HS-5 (cell line): ENCODE results near the gene ZNF26.
A peak's percentile ranks its signal among the peaks of the same experiment; 100 is the strongest.
"Not testable (repeated sequence)": the region's sequence is repeated elsewhere in the genome, so short reads cannot be mapped to it uniquely, and the experiment has no call there.

Experiments used
- DNase-seq: peaks from one replicate; pipeline ENCODE4 v3.0.0-alpha.2; 2012; ENCODE audit warnings: low read depth

ZNF26 gene, protein sequence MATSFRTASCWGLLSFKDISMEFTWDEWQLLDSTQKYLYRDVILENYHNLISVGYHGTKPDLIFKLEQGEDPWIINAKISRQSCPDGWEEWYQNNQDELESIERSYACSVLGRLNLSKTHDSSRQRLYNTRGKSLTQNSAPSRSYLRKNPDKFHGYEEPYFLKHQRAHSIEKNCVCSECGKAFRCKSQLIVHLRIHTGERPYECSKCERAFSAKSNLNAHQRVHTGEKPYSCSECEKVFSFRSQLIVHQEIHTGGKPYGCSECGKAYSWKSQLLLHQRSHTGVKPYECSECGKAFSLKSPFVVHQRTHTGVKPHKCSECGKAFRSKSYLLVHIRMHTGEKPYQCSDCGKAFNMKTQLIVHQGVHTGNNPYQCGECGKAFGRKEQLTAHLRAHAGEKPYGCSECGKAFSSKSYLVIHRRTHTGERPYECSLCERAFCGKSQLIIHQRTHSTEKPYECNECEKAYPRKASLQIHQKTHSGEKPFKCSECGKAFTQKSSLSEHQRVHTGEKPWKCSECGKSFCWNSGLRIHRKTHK

DNA sequence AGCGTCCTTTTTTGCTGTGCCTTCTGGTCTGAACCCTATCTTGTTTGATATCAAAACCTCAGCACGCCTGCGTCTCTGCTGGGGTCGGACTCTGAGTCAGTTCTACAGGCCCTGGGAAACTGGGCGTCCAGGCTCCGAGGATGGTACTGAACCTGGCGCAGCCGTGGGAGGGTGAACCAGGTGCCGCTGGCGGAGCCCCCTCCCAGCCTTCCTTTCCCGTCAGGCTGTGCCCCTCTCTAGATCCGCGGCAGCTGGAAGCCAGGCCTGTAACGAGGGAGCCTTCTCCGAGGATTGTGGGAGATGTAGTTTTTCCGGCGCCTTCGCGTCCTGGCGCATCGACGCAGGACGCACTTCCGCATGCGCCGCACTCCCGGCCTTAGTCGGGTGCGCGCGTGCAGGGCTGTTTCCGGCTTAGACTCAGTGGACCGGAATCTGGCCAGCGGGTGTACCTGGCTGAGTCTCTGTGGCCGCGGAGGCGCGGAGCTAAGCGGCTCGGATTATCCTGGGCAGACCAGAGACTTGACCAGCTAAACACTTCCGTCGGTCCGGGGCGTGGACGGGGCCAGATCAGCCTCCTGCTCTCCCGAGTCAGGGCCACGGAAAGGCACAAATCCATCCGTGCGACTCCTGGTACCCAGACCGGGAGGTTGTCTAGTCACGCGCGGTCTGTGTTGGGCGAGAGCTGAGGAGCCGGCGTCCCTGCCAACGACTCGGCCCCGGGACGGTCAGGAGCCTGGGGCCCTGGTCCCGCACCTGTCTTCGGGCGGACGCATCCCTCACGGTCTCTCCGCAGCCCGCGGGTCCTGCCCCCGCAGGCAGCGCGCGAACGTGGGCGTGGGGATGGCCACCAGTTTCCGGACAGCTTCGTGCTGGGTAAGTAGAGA, at the start of gene ZNF26:
ZNF26 (plus strand) TSS at position 367 of the 884 bp plus-strand sequence; CDS start at position 841, 474 bp downstream.
- peak; percentile 73 for DNase-seq

DNA sequence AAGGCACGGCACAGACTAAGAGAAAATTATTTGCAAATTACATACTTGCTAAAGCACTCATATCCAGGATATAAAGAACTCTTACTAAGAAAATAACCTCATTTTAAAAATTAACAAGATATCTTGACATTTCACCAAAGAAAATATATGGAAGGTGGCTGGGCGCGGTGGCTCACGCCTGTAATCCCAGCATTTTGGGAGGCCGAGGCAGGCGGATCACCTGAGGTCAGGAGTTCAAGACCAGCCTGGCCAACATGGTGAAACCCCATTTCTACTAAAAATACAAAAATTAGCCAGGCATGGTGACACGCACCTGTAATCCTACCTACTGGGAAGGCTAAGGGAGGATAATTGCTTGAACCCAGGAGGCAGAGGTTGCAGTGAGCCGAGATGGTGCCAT, 49.2 kb upstream of the ZNF26 start:
- not testable (repeated sequence) for DNase-seq

DNA sequence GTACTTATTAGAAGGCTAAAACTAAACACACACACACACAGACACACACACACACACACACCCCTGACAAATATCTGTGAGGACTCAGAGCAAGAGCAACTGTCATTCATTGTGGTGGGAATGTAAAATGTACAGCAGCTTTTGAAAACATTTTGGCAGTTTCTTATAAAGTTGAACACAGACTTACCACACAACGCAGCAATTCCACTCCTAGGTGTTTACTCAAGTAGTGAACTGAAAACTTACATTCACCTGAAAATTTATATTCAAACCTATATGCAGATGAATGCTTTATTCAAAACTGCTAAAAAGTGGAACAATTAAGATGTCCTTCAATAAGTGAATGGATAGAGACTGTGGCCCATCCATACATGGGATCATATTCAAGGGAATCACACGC, 48.7 kb upstream of the ZNF26 start:
- DNase-seq = no peak

DNA sequence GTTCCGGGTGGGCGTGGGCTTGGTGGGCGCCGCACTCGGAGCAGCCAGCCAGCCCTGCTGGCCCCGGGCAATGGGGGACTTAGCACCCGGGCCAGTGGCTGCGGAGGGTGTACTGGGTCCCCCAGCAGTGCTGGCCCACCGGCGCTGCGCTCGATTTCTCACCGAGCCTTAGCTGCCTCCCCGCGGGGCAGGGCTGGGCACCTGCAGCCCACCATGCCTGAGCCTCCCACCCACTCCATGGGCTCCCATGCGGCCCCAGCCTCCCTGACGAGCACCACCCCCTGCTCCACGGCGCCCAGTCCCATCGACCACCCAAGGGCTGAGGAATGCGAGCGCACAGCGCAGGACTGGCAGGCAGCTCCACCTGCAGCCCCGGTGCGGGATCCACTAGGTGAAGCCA, 47.4 kb upstream of the ZNF26 start:
- DNase-seq = not testable (repeated sequence)

DNA sequence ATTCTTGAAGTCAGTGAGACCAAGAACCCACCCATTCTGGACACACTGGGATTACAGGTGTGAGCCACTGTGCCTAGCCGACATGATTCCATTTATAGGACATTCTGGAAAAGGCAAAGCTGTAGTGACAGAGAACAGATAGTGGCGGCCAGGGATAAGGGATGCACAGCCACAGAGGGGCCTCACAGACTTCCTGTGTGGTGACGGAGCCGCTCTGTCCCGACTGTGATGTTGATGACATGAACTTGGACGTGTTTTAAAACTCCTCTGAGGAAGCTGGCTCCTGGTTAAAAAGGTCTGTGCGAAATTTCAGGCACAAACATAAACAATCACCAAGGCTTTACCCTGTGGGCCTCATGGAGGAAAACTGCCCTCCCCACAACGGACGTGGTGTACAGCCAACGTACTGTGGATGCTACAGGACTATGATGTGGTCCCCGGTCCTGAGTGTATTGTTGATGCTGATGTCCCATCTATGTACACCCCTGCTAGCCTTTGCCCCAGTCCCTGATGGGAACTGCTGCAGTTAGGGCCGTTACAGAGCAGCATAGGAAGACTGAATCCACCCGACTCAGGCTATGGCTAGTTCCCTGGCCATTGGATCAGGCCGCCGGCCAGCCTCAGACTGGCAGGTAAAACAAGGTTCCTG, 46.0 kb upstream of the ZNF26 start:
- no peak for DNase-seq

DNA sequence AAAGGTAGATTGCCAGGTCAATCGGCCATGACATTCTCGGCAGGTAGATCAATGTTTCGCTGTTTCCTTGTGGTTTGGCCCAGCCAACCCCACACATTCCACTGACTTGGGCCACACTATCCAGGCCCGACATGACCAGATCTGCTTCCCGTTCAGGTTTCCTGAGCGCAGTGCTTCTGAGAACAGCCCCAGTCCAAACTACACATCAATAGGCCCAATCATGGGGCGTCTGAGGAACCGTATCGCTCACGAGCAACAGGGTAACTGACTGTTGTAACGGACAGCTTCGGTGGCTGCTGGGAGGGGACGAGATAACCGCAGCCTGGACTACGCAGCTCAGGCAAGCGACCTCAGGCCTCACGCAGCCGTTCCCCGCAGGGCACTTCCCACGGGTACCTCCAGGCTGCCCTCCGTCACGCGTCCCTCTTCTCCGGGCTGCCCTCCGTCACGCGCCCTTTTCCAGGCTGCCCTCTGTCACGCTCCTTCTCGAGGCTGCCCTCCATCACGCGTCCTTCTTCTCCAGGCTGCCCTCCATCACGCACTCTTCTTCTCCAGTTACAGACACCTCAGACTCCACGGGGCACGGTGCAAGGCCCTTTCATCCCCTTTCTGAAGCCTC, 44.7 kb upstream of the ZNF26 start:
- no peak for DNase-seq

DNA sequence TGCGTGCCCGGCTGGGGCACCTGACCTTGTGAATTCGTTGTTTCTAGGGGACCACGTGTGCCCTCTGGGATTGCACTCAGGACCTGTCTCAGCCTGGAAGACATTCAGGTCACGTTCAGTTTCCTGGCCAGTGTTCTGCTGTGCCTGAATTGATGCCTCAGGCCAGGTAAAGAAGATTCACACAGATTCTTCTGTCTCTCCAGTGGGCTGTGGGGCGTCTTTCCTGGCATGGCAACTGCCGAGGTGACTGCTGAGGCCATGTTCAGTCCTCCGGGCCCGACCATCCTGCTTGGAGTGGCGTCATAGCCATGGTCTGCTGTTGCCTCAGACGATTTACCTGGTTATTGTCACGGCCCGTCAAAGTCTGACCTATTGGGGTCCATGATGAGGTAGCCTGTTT, 43.6 kb upstream of the ZNF26 start:
- DNase-seq = no peak

DNA sequence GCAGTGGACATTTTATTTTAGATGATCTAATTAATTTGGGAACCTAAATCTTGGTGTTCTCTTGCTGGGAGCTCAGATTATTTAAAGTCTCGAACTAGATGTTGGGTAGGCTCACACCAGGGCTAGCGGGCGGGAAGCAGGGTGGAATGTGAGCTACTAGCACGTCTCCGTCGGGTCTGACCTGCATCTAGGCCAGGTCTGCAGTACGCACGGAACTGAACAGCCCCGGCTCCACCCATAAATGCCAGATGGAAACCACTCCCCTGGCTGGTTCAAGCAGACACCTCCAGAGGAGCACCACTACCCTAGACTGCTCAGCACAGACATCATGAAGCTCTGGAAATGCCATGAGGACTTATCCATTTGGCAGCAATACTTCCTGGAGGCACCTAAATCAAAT, 40.4 kb upstream of the ZNF26 start:
- no peak for DNase-seq

DNA sequence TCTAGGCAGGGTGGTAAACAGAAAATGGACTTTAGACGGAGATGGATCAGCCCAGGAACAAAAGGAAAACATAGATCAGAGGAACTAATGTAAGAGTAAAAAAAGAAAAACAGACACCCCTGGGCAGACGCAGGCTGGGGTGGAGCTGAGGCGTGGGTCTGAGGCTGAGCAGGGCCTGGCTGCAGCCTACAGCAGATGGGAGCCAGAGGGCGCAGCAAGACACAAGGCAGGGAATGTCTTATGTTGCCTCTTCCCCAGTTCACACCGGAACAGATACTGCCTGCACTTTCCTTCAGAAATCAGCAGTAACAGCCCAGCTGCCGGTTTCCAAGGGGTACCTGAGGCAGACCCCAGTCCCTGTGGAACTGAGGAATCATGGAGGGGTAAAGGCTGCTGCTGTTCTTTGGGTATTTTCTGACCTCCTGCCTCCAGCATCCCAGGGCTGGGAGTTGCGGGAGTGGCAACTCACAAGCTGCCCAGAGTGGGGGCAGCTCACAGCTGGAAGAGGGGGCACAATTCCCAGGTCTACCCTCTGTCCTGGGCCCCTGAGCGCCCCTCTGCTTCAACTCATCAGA, 39.8 kb upstream of the ZNF26 start:
- DNase-seq = no peak

DNA sequence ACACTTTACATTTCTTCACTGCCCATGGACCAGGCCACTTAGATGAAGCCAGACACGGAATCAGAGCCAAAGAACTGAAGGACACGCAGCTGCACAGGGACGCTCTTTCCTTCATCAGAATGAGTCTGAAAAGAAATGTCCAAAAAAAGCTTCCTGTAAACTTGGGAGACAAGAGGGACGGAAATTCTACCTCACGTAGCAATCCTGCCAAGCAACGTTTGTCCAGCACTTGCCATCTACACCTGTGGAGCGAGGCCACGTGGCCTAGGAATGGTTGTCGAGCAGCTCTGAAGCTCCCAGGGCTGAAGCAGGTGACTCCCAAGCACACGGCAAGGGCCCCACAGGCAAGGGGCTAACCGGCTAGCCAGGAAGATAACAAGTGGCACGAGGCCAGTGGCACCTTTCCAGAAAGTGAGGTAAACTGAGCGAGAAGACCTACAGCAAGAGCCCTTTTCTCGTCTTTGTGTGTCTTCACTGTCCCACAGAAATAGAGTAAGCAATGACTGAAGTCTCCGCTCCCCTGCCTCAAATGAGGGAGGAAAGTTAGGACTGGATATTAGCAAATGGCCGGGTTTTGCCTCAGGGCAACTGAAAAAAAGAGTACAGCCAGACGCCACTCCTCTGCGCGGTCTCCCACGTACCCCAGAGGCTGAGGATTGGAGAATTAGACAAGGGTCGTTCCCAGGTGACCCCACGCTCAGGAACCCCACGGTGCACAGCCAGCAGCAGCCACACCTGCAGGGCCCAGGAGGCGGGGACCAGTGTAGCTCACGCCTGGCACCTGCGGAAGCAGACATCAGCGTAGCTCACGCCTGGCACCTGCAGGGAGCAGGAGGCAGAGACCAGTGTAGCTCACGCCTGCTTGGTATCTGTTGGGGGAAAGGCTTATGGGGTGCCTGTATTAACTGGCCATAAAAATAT, 37.8 kb upstream of the ZNF26 start:
- no peak for DNase-seq

DNA sequence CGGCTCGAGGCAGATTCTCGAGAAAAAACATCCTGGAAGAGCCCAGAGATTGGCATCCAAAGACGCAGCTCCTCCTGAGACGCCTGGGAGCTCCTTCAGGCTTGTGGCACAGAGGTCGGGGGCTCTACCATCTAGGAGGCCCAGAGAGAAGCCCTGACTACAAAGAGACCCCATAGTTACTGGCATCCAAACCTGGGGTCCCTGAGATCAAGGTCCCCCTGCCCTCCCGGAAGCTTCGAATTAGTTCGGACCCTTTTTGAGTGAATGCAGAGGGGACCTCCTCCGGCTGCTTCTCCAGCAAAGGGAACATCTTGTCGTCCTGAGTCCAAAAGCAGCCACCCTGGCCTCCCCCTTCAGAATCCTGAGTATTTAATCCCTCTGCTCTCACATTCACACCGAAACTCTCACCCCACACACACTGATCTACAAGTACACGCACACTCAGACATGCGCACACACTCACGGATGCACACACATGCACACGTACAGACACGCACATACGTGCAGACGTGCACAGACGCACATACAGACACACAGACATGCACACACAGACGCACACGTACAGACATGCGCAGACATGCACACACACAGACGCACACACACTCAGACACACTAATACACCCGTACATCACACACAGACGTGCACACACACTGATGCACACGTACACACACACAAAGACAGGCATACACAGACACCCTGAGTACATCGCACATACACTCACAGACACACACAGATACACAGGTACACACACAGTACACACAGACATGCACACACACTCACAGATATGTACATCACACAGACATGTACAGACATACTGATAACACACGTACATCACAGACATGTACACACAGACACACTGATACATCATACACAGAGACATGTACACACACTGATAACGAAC, 36.0 kb upstream of the ZNF26 start:
- DNase-seq = no peak

DNA sequence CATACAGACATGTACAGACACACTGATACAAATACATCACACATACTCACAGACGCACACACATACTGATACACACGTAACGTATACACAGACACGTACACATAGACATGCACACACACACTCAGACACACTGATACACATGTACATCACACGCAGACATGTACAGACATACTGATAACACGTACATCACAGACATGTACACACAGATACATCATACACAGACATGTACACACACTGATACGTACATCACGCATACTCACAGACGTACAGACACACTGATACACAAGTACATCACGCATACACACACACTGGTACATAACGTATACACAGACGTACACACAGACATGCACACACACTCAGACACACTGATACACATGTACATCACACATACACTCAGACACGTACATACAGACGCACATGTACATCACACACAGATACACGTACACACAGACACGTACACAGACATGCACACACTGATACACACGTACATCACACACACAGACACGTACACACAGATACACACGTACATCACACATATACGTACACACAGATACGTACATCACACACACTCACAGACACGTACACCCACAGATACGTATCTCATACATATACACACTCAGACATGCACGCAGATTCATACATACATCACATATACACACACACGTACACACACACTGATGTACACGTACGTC, 35.2 kb upstream of the ZNF26 start:
- DNase-seq = no peak

DNA sequence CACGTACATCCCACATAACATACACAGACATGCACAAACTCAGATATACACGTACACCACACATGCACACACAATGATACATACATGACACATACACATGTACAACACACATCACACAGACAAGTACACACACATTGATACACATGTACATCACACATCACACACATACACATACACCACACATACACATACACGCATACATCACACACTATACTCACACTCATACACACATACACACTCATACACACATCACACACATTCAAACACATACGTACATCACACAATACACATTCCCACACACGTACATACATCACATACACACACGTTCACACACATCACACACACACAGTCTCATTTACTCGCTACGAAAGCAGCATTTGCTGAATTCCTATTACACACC, 34.5 kb upstream of the ZNF26 start:
- no peak for DNase-seq

DNA sequence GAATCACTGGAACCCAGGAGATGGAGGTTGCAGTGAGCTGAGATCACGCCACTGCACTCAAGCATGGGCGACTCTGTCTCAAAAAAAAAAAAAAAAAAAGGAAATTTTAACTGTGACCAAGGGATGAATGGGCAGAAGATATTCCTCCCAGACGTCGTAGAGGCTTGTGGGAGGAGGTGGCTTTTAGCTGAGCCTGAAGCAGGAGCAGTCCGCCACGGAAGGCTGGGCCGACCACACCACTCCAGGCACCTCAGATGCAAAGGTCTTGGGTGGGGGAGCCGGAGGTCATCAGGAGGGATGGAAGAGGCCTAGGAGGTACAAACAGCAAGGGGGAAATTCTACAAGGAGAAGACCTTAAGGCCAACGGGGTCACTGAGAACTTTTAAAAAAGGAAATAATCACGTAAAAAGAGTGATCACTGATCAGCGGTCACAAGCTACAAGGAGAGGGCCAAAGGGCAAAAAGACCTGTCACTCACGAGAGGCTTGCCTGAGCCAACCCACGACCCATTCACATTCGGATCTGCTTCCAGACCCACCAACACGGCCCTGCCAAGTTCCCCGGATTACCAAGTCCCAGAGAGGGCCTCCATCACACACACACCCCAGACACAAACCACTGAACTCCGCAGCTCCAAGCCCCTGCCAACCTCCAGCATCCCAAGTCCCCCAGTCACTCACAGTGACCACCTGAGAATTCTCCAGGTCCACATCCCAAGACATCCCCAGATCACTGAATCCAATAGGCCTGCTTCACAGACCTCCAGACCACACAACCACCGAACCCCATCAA, 33.6 kb upstream of the ZNF26 start:
- DNase-seq = no peak

DNA sequence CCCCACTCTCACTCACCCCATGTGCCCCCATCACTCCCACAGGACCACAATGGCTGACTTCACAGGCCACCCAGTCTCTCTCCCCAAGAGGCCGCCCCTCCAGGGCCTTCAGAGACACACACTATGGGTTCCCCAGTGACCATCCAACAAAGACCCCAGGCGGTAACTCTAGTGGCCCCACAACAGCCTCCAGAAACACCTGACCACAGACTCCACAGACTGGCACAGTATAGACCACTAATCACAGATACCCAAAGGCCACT, 33.1 kb upstream of the ZNF26 start:
- no peak for DNase-seq

DNA sequence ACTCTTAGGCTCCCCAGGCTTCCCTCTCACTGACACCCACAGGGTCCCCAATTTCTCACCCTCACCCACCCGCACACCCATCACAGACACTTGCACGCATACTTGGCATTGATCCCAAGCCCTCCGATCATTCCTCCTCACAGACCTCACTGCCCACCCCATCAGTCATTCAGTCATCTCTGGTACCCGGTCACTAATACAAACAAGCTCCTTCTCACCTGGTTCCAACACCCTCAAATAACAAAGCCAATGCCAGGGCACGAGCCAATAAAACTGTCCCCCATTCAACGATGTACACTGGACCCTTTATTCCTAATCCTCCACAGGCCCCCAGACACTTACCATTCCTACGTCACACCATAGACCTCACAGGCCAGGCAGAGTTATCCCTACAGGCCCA, 32.4 kb upstream of the ZNF26 start:
- no peak for DNase-seq

DNA sequence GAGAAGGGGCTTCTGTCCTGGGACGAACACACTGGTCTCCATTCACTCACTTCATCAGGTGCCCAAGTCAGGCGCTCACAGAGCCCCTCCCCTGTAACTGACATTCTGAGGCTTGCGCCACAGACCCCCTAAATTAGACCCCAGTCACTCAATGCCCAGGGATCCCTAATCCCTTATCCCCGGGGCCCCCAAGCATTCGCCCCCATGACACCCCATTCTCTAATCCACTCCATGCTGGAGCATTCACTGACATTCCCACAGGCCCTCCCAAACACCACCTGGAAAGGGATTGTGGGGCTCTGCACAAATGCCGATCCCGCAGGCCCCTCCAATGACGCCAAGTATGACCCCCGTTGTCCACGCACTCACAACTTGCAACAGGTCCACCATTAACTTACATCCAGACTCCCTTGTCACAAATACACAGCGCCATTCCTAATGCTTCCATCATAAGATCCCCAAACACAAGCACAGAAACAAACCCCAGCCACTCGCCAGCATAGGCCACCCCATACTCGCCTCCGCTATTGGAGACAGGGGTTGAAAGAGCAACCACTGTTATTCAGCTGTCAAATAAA, 31.6 kb upstream of the ZNF26 start:
- no peak for DNase-seq
